Lung (tissue), 12 donors: ENCODE results near the gene KLHL30. TPM values are rescaled to one million over a fixed set of nuclear protein-coding genes. Genes with fewer than 3 reads are reported as not detected.

Experiments
- ATAC-seq: fragments of 200-7000 bp; cut with Tn5 transposase; one replicate; pipeline ENCODE4 v1.9.1; 2020; ENCODE audit warnings: moderate number of reproducible peaks; ENCODE audit not compliant: insufficient read depth, low FRiP score
- DNase-seq, 3 donors: peaks; one replicate each; pipeline ENCODE4 v3.0.0-alpha.2; 2013 to 2017
- H3K27ac ChIP-seq, 2 donors: one replicate each; pipeline ENCODE4 v1.5.1; 2013; ENCODE audit warnings: mild to moderate bottlenecking in 2 of 2, moderate library complexity in 2 of 2, control low read depth in 1 of 2, inconsistent platforms in 1 of 2, low read depth in 1 of 2, low read length in 1 of 2
- H3K27me3 ChIP-seq, 3 donors: one replicate each; pipeline ENCODE4 v1.5.1; 2013; ENCODE audit warnings: low read length in 2 of 3; ENCODE audit not compliant: control insufficient read depth in 3 of 3, insufficient read depth in 3 of 3
- H3K36me3 ChIP-seq, 4 donors: one replicate each; pipeline ENCODE4 v1.5.1; 2013; ENCODE audit warnings: low read length in 4 of 4, mild to moderate bottlenecking in 1 of 4, moderate library complexity in 1 of 4; ENCODE audit not compliant: control insufficient read depth in 4 of 4, insufficient read depth in 4 of 4
- H3K4me1 ChIP-seq, 5 donors: one replicate each; pipeline ENCODE4 v1.5.1; 2013; ENCODE audit warnings: low read length in 5 of 5, mild to moderate bottlenecking in 2 of 5, moderate library complexity in 1 of 5; ENCODE audit not compliant: control insufficient read depth in 5 of 5, insufficient read depth in 5 of 5
- H3K4me3 ChIP-seq: one replicate; pipeline ENCODE4 v1.5.1; 2013; ENCODE audit warnings: mild to moderate bottlenecking, control low read depth, moderate library complexity
- H3K9ac ChIP-seq, 2 donors: one replicate each; pipeline ENCODE4 v1.5.1; 2013; ENCODE audit warnings: low read length in 2 of 2, control low read depth in 1 of 2; ENCODE audit not compliant: insufficient read depth in 1 of 2
- H3K9me3 ChIP-seq, 4 donors: one replicate each; pipeline ENCODE4 v1.5.1; 2013; ENCODE audit warnings: low read length in 3 of 4, mild to moderate bottlenecking in 1 of 4, moderate library complexity in 1 of 4; ENCODE audit not compliant: control insufficient read depth in 4 of 4, insufficient read depth in 3 of 4
- WGBS, 2 donors: extraction: QIAGEN DNeasy Blood & Tissue Kit; methylation state at CpG; one replicate each; pipeline ENCODE4 v1.1.7; 2013; 5-methylcytosine and 5-hydroxymethylcytosine counted together
- polyA plus RNA-seq, 2 donors: library from polyadenylated mRNA; stranded (reverse); fragments of 200-250 nt; gene quantifications; one replicate each; pipeline ENCODE4 v1.2.1, GENCODE V29; 2013
- total RNA-seq, 2 donors: library from RNA; depleted of rRNA in 1 of 2; stranded (reverse); fragments of >200 nt in 1 of 2; gene quantifications; one replicate each; pipeline ENCODE4 v1.2.1, GENCODE V29; 2014 to 2021
- TF ChIP-seq, protein P1 (sequence below): IDR thresholded peaks from 2 replicates; pipeline ENCODE4 v1.5.1; 2012; ENCODE audit warnings: mild to moderate bottlenecking; ENCODE audit errors: control extremely low read depth, extremely low read depth
- donor health status: control.
- donor health status: control.
- donor health status: Bipolar disorder and iron deficiency.
- donor health status: healthy.
- donor health status: DM: yes; HTN: yes; CAD: no.

Gene KLHL30
- total and polyA plus RNA-seq, 4 donors, result 0.18 to 2.1 (median 0.39) TPM

DNA sequence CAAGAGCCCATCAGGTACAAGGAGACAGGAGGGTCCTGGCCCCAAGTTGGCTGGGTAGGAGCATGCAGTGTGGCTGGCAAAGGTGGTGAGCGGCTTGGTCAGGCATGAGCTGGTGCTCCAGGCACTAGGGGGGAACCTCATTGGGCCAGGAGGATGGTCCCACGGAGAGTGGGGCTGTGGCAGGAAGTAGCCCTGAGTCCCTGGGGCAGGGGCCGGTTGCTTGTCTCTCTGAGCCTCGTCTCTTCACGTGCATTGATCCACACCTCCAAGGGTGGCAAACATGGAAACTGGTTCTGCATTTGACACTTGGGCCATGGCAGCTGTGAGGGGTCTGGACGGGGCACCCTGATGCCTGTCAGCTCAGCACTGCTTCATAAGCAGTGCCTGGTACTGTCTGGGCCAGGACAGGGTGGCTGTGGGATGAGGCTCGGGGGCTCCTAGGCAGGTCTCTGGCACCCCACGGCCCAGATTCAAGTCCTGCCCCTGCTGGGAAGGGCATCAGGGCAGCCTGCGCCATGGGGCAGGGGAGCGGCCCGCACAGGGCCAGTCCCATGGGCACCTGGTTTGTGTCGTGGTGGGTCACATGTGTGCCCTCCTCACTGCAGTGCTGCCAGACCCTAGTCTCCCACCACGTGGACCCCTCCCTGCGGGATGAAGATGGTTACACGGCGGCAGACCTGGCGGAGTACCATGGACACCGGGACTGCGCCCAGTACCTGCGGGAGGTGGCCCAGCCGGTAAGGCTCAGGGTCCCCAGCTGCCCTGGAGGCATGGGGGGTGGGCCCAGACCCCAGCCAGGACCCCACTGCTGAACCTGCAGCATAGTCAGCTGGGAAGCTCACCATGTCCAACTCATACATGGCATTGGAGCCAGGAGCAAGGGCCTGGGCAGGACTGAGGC, 21.9 kb upstream of the KLHL30 start:
- H3K36me3 ChIP-seq, result no peaks in the 10 kb centered on the region
- no peak overlapping the region for H3K4me3 ChIP-seq
- DNase-seq, result no peak
- H3K9me3 ChIP-seq, result peaks cover 0 to 3% (median 1%) of the 10 kb centered on the region in 4 donors
- peaks cover 0 to 3% (median 0%) of the 10 kb centered on the region in 5 donors for H3K4me1 ChIP-seq
- H3K9ac ChIP-seq, result no peak overlapping the region
- TF ChIP-seq, protein P1, sequence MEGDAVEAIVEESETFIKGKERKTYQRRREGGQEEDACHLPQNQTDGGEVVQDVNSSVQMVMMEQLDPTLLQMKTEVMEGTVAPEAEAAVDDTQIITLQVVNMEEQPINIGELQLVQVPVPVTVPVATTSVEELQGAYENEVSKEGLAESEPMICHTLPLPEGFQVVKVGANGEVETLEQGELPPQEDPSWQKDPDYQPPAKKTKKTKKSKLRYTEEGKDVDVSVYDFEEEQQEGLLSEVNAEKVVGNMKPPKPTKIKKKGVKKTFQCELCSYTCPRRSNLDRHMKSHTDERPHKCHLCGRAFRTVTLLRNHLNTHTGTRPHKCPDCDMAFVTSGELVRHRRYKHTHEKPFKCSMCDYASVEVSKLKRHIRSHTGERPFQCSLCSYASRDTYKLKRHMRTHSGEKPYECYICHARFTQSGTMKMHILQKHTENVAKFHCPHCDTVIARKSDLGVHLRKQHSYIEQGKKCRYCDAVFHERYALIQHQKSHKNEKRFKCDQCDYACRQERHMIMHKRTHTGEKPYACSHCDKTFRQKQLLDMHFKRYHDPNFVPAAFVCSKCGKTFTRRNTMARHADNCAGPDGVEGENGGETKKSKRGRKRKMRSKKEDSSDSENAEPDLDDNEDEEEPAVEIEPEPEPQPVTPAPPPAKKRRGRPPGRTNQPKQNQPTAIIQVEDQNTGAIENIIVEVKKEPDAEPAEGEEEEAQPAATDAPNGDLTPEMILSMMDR, result no peak
- no peak overlapping the region for H3K27ac ChIP-seq
- WGBS, 2 donors, result 88 to 95% methylated on average over 21 of the region's 21 CpGs
- H3K27me3 ChIP-seq, result peaks cover 0 to 5% (median 0%) of the 10 kb centered on the region in 3 donors
- no peak for ATAC-seq

DNA sequence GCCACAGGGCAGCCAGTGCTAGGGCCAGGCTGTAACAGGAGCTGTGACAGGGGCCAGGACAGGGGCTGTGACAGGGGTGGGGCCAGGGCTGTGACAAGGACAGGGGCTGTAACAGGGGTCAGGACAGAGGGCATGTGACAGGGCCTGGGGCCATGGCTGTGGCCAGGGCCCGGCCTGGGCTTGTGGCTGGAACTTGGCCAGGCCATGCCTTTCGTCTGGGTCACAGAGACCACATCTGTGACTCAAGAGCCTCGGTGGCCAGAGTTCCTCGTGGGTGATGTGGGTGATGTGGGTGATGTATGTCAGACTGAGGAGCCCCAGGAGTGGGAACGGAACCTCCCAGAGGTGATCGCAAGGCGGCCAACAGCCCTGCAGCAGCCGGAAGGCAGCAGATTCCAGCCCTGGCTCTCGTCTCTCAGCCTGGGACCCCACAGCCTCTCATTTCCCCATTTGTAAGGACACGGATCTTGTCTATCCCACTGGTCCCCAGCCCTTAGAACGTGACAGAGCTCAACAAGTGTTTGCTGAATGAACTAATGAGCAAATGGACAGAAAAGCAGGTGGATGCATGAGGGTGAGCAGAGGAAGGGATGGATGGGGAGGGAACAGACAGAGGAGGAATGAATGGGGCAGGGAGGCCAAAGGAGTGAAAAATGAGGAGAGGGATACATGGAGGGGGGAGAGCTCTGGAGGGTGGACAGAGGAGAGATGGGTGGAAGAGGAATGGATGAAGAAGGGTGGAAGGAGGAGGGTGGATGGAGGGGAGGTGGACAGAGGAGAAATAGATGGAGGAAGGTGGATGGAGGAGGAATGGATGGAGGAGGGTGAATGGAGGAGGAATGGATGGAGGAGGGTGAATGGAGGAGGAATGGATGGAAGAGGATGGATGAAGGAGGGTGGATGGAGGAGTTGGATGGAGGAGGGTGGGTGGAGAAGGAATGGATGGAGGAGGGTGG, 21.0 kb upstream of the KLHL30 start:
- 70 to 75% methylated on average over 11 of the region's 11 CpGs for WGBS, 2 donors
- DNase-seq, result no peak
- H3K4me3 ChIP-seq, result no peak overlapping the region
- no peak overlapping the region for H3K27ac ChIP-seq
- TF ChIP-seq, protein P1, result no peak
- H3K36me3 ChIP-seq, result no peaks in the 10 kb centered on the region
- H3K9ac ChIP-seq, result no peak overlapping the region
- peaks cover 0 to 5% (median 0%) of the 10 kb centered on the region in 3 donors for H3K27me3 ChIP-seq
- peaks cover 0 to 3% (median 1%) of the 10 kb centered on the region in 4 donors for H3K9me3 ChIP-seq
- H3K4me1 ChIP-seq, result peaks cover 0 to 3% (median 0%) of the 10 kb centered on the region in 5 donors
- ATAC-seq, result no peak

DNA sequence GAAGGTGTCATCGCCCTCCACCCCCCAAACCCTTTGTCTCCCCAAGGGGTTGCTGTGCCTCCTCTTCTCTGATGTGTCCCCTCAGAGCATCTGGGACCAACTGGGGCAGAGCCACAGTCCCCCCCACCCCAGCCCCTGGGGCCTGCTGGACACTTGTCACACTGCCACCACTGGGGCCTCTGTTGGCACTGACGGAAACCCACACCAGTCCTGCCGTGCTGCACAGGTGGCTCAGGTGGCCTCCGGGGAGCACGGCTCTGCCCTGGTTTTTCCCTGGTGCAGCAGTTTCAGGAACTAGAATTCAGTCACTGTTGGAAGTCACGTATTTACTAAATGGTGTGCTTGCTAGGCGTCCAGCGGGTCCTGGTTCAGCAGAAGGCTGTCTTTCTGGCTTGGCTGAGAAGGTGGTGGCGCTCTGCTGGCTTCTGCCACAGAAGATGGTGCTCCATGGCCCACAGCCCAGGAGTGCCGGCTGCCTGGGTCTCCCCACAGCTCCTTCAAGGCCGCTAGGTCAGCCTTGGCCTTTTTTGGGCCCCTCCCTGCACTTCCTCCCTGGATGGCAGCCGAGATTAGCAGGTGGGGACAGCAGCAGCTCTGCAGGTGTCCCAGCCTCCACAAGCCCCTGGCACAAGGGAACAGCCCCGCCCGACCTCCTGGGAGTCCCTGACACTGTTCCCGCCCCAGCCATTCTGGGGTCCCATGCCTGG, 18.6 kb upstream of the KLHL30 start:
- WGBS, 2 donors, result 53 to 55% methylated on average over 15 of the region's 15 CpGs

More for the DNA sequence above, 18.6 kb upstream of the KLHL30 start:
- Histone ChIP-seq H3K9me3 (no peaks in the 10 kb centered on the region), H3K4me1 (peaks cover 0 to 3% (median 0%) of the 10 kb centered on the region in 5 donors), H3K4me3 (no peak overlapping the region), H3K27ac (no peak overlapping the region), H3K9ac (no peak overlapping the region), H3K27me3 (peaks cover 0 to 5% (median 0%) of the 10 kb centered on the region in 3 donors), H3K36me3 (no peaks in the 10 kb centered on the region)
- no peak for ATAC-seq
- TF ChIP-seq, protein P1, result no peak
- DNase-seq, result no peak
